RPMI8226 (cell line): Measurements from ENCODE around the gene CEACAM18.
"Not testable (repeated sequence)": the region's sequence is repeated elsewhere in the genome, so short reads cannot be mapped to it uniquely, and the experiment has no call there.

Experiments used
- DNase-seq: peaks from one replicate; pipeline ENCODE4 v3.0.0-alpha.2; 2015

CEACAM18 gene

DNA sequence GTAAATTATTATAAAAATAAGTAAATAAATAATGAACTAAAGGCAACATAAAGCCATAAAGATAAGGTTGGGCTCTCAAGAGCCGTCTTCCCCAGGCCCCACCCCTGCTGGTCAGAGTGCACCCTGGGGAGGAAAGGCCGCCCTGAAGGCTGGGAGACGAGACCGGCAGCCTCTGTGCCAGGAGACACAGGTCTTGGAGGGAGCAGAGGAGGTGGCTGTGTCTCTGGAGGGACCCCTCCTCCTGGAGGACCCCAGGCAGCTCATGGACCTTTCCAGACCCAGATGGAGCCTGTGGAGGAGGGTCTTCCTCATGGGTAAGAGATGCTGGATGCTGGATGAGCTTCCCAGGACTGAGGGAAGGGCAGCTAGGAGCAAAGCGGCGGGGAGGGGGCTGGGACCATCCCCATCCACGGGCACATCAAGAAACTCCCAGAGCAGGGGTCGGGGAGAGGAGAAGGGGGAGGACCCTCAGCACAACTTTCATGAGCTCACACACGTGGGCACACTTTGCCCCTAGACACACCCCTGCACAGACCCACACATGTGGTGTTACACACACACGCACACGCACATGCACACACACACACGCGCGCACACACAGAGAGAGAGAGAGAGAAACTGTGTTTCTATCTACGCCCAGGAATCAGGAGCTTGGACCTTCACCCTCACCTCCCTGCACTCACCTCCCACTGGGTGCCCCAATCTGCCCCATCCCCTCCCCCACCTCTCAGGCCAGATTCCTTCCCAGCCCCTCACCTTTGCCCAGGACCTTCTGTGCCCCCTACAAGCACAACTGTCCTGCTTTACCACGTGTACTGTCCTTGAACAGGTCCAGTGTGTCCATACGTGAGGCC, at the start of gene CEACAM18:
TSS of gene CEACAM18 (plus strand) at position 159 of the 854 bp plus-strand sequence.
- DNase-seq, result no peak

DNA sequence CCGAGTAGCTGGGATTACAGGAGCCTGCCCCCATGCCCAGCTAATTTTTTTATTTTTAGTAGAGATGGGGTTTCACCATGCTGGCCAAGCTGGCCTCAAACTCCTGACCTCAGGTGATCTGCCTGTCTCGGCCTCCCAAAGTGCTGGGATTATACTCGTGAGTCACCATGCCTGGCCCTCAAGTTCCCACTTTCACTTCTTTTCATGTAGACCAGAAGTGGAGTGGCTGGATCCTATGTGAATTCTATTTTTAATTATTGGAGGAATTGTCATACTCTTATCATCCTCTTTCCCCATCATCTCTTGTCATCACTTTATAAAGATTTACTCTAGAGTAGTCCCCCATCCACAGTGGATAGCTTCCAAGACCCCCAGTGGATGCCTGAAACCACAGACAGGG, 48.1 kb upstream of the CEACAM18 start:
- no peak for DNase-seq

DNA sequence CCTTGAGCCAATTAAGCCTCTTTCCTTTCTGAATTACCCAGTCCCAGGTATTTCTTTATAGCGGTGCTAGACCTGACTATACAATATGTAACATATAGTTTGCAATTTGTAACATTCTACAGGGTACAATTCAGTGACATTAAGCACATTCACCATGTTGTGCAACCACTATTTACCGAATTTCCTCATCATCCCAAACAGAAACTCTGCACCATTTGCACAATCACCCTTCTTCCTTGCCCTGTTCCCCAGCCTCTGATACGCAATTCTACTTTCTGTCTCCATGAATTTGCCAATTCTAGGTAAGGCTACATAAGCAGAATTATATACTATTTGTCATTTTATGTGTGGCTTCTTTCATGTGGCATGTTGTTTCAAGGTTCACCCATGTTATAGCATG, 47.2 kb upstream of the CEACAM18 start:
- no peak for DNase-seq

DNA sequence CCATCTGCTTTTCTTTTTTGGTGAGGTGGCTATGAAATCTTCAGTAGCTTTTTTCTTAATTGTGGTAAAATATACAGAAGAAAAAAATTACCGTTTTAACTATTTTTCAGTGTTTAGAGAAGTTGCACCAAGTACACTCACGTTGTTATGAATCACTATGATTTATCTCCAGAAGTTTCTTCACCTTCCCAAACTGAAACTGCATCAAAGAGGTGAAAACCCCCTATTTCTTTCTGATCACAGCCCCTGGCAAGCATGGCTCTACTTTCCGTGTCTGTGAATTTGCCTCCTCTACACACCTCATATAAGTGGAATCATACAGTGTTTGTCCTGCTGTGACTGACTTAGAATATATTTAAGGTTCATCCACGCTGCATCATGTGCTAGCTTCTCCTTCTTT, 45.3 kb upstream of the CEACAM18 start:
- no peak for DNase-seq

DNA sequence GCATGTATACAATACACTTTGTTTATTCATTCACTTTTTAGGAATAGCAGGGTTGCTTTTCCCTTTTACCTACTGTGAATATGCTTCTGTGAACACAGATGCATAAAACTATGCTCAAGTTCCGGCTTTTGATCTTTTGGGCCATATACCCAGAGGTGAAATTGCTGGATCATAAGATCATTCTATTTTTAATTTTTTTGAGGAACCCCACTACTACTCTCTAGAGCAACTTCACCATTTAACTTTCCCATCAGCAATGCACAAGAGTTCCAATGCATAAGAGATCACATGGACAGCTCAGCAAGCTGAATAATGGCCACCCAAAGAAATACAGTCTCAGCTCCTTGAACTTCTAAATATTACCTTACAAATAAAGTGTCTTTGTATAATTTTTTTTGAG, 43.9 kb upstream of the CEACAM18 start:
- no peak for DNase-seq

DNA sequence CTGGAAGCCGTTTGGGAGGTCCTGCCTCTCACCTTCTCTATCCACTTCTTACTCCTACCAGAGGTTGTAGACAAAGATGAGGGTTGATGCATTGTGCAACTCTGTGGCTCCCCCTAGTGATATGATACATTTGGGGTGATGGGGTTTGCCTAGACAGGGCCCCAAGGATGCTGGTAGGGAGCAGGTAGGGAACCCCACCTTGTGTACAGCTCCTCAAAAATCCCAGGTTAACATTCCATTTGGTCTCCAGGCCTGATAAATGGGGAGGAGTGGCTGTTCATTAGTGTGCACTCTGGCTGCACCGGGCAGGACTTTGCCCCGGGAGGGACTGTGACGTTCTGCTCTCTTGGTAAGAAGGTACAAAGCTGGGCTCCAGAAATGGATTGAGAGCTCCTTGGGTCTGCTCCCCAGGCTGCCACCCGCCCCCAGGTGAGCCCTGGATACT, 39.3 kb upstream of the CEACAM18 start:
- peak; percentile 37 for DNase-seq

DNA sequence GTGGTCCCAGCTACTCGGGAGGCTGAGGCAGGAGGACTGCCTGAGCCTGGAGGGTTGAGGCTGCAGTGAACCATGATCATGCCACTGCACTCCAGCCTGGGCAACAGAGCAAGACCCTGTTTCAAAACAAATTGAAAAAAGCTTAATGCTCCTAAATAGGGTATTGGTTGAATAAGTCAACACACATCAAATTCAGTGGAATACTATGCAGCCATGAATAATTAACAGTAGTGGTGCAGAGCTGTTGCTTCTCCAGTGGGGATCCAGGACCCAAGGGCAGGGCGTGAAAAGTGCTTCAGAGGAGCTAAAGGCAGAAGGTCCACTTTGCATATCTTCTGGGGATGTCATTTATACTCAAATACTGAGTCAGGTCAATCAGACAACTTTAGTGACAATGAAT, 38.3 kb upstream of the CEACAM18 start:
- DNase-seq, result no peak

DNA sequence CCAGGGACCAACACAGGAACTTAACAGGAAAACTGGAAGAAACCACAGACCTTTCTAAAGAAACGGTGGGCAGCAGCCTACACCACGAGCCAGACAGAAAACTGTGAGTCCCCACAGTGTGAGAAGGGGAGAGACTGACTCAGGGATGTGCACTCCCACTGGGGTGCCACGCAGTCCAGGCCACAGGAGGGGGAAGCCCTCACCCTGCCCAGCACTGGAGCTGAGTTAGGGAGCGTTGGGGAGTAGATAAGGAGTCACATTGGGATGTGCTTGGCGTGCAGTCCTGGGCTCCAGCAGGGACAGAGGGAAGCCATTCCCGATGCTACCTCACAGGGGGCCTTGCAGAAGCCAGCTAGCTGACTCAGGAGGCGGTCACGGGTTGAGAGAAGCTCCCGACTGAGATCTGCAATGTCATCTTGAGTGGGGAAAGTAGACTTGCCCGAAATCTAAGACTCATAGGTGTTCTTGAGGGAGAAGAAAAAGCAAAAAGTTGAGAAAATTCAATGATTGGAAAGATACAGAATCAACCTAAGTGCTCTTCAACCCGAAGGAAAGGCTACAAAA, 37.4 kb upstream of the CEACAM18 start:
- no peak for DNase-seq

DNA sequence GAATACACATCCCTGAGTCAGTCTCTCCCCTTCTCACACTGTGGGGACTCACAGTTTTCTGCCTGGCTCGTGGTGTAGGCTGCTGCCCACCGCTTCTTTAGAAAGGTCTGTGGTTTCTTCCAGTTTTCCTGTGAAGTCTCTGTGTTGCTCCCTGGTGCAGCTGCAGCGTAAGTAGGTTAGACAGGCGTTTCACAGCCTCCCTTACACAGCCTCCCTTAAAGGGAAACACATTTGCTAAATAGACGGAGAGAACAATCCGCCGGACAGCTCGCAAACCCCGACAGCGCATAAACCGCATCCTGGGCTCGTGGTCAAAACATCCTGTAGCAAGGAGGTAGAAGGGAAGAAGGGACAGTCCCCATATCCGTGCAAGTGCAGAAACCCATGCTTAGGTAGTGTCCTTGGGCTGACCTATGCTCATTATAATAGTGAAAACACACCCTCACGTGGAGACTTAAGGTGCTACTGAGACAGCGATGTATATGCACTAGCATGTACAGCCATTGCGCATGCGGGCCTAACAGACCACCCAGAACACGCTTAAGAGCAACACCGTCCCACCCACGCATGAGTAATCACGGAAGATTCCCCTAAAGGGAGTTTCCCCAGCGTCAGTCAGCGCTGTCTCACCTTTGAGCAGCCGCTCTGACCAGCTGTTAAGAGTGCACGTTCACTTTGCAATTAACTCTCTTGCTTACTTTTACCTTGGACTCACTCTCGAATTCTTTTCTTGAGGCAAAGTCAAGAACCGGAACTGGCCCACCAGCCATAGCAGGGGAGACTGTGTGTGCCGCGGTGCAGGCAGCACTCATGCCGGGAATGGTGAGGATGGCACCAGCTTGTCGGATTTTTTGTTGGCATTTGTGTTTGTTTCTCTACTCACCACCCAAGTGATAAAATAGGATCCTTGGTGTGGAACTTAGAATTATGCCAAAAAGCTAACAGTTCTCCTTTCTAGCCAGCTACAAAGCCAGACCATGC, 36.6 kb upstream of the CEACAM18 start:
- peak; percentile 29 for DNase-seq

DNA sequence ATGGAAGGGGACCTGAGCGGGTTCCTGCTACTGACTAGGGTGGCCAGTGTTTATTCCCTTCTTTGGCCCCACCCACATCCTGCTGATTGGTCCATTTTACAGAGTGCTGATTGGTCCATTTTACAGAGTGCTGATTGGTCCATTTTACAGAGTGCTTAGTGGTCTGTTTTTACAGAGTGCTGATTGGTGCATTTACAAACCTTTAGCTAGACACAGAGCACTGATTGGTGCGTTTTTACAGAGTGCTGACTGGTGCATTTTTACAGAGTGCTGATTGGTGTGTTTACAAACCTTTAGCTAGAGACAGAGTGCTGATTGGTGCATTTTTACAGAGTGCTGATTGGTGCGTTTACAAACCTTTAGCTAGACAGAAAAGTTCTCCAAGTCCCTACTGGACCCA, 30.8 kb upstream of the CEACAM18 start:
- not testable (repeated sequence) for DNase-seq

DNA sequence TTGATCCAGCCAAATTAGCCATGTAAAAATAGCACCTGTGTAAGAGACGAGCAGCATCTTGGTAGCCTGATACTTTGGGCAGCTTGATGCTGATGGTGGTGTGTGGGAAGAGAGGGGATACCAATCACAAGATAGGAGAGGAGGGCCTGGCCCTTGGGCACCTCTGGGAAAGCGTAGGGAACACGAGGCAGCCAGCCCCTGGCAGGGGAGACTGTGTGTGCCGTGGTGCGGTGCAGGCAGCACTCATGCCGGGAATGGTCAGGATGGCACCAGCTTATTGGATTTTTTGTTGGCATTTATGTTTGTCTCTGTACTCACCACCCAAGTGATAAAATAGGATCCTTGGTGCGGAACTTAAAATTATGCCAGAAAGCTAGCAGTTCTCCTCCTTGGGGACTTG, 30.3 kb upstream of the CEACAM18 start:
- no peak for DNase-seq

DNA sequence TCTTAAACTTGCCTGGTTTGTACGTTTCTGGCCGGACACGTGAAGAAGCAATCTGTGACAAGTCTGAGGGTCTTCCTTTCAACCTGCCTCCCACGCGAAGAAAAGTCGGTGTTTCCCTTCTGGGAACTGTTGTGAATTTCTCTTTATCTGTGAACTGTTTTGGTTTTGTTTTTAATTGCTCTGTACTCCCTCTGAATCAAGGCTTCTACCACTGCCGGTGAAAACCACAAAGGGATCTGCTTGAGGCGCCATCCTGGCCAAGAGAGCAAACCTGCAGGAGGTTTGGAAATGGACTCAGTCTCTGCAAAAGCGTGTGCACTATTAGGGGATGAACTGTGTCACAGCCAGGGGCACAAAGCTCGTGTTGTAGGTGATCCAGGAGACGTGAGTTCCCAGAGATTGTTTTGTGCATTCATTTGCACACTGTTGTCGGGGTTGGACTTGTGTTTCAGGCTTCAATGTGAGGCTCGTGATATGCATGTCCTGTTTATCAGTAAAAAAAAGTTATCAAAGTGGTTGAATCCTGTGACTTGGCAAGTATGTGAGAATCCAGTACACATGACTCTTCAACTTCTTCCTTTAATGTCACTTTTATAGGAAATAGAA, 29.8 kb upstream of the CEACAM18 start:
- DNase-seq, result no peak

DNA sequence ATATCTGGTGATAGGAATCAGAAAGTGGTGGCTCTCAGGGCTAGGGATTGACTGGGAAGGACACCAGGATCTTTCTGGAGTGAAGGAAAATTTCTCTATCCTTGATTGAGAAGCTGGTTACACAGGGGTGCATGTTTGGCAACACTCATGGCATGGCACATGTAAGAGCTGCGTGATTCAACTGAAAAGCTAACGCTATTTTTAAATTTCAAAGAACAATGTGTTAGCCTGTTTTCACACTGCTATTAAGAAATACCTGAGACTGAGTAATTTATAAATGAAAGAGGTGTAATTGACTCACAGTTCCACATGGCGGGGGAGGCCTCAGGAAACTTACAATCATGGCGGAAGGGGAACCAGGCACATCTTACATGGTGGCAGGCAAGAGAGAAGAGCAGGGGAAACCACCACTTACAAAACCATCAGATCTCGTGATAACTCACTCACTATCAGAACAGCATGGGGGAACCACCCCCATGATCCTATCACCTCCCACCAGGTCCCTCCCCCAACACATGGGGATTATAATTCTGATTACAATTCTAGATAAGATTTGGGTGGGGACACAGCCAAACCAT, 27.5 kb upstream of the CEACAM18 start:
- no peak for DNase-seq

DNA sequence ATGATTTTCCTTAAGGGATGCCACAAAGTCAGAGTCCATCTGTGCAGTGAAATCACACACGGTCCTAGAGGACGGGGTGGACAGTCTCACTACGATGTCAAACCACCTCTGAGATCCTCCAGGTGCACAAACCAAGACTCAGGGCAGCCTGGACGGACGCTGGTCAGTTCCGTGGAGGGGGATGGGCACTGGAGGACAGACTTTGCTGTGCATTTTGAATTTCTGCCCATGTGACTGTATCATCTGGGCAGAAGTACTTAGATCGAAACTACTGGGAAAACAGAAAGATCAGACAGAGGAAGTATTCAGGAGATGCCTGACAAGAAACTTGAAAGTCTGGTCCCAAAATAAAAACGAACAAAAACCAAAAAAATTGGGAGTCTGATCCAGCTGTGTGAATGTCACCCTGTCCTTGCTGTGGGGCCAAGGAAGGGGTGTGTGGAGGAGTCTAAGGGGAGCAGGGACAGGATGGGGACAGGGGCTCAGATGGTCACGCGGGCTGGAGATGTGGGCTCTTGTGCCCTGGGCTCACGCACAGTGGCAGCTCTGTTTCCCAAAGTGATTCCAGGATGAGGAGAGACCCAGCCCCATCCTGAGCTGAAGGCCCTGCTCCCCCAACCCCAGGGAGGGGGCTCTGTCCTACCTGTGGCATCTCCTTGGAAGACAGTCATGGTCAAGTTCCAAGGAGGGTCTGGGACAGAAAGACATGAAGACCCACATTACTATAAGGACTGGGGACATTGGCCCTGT, 21.6 kb upstream of the CEACAM18 start:
- DNase-seq, result no peak

DNA sequence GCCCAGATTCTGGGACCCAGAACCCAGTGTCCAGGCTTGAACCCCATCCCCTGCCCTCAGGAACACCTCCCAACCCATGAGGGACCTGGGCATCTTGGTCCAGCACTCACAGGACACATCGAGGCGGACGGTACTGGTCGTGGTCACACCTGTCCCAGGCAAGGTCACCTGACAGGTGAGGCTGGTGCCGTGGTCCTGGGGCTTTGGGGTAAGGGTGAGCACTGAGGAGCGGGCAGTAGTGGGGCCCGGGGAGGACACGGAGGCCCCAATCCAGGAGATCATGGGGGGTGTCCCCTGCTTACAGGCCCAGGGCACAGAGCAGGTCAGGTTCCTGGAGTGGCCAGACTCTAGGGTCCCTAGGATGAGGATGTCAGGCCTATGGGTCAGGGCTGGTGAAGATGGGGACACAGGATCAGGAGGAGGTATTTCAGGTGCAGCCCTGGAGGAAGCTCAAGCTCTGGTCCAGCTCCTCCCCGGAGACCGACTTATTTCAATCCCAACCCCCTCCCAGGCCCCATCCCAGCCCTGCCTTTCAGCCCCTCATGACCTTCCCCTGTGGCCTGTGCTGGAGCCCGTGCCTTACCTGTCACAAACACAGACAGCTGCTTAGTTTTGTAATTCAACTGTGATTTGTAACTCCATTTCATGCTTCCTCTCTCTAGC, 20.9 kb upstream of the CEACAM18 start:
- no peak for DNase-seq

DNA sequence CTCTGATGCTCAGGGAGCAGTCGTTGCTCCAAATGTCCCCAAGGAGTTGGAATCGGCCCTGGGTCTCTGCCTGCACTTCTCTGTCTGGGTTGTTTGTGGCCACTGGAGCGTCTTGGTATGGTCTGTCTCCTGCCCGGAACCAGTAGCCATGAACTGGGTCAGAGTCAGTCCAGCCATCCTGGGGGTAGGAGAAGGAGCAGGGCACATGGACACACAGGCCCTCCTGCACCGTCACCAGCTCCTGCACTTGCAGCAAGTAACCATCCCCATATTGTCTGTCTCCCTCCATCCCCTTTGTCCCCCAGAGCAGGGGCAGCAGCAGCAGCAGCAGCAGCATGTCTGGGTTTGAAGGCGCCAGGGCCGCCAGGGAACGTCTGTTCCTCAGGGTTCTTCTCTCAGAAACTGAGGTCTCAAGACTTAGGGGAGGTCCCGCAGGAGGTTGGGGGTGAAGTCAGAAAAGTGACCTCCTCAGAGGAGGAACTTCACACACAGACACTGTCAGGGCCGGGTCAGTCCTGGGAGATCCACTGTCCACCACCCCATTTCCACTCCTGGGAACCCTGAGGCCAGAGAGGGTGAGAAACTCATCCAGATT, 20.2 kb upstream of the CEACAM18 start, which contains the start of gene SIGLEC8:
TSS of gene SIGLEC8 (minus strand) at position 404 of the 595 bp plus-strand sequence. CDS start at position 337, 67 bp downstream.
- DNase-seq, result no peak

DNA sequence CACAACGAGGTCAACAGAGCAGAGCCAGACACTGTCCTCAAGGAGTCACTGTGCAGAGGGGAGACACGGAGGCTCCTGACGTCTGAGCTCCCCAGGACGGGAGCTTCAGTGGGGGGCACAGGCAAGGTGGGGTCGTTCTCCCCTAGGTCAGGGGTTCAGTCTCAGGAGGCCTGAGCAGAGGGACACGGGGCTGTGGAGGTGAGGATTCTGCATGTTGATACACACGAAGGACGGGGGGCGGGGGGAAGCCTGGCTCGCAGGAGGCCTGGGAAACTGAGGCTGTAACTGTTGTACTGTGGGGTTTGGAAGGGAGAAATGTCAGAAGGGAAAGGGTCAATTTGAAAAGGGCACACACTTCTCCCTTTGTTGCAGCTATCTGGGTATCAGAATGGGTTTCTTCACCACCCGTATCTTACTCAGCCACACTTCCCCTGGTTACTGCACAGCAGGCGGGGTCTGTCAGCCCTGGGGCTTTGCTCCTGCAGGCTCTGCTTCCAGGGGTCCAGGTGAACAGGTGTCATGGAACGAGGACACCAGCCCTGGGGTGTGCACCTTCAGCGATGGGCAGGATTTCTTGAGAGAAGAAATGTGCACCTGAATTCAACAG, 19.3 kb upstream of the CEACAM18 start:
- DNase-seq, result no peak

DNA sequence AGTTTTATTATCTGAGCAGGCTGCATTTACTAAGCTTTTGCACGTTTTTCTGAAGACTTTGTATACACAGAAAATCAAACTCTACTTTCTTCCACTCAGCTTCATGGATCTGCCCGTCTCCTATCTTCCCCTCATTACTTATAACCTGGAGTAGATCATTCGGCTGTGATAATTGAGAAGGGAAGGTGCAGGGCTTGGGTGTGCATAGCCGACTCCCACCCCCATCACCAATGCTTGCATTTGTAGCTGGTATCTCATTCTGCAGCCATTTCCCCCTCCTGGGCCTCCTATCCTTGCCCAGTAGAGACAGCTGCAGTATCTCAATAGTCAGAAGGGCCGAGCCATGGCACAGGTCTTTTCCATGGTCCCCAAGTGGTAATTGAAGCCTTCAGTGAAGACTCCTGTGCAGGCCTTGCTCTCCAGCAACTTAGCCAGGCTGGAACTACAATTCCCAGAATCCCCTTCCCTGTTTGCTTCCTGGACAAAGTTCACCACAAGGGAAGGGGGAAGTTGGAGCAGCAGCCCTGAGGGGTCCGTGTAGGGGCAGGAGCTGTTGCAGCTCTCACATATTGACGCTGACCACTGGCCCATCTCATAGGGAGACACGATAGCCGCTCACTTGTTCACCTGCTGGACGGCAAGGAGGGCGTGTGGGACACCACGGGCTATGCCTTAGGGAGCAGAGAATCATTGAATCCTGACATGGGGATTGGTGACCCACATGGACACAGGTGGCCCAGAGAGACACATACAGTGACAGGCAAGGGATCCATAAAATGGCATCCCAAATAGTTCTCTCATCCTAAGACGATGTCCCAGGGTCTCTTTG, 18.0 kb upstream of the CEACAM18 start:
- DNase-seq, result peak; percentile 30

DNA sequence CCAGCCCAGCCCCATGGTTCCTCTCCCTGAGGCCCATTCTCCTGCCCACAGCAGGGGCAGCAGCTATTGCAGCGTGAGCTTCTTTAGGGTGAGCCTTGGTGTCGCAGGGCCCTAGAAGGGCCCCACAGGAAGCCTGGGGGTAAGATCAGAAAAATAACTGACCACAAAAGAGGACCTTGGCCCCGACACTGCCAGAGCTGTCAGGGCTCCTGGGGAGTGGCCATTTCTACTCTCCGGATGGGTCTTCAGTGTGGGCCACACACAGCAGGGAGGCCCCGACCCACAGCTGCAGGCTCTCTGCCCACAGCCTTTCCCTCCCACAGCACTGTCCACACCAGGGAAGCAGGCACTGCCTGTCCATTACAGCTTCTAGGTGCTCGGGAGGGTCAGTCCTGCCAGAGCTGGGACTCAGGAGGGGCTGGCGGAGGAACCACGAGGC, 16.6 kb upstream of the CEACAM18 start:
- no peak for DNase-seq
